Measurements from ENCODE around the gene MICAL3.

DNA sequence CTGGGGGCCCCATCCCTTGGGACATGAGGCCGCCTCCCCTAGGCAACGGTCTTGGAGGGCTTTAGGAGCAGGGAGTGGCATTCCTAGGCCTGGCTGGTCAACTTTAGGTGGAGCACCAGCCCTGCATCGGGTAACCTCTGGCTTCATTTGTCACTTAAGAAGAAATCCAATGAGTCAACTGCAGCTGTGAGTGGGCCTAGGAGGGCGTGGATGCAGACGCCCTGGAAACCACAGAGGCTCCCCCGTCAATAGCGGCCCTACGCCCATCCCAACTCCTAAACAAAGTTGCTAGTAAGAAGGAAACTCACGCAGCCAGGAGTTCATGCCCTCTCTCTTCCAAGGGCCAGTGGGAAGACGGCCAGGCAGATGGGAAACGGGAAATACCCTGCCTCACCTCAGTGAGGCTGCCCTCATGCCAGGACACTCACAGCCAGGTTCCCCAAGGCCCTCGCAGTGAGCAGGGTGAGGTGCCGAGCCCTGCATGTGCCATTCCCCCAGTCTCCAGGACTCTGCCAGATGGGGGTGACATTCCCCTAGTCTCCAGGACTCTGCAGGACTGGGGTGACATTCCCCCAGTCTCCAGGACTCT lies 270.9 kb downstream of the MICAL3 start:
- TF ChIP-seq EZH2phosphoT487 (IDR thresholded peaks at IDR 0.05; ENCODE audit: insufficient read depth, low read depth) (no peak), EZH2 (IDR thresholded peaks at IDR 0.05; ENCODE audit: insufficient read depth, poor library complexity, severe bottlenecking) (no peak)

All from GM23248 (cell line).